Fibroblast of lung (primary cell): ENCODE measurements around the gene ERBB4.

ENCODE experiments used
- EZH2 ChIP-seq: IDR thresholded peaks from 2 replicates; pipeline ENCODE4 v1.5.1; 2012; ENCODE audit warnings: low read length, control low read depth, mild to moderate bottlenecking; ENCODE audit errors: missing control alignments
- TF ChIP-seq, protein P1 (sequence below), 2 donors: IDR thresholded peaks in 1 of 2; conservative IDR thresholded peaks in 1 of 2; 1 replicate in 1 of 2; 2 replicates in 1 of 2; pipeline ENCODE4 v1.5.1; 2011 to 2012; ENCODE audit warnings: low read length in 2 of 2, control low read depth in 1 of 2, inconsistent platforms in 1 of 2, low read depth in 1 of 2, mild to moderate bottlenecking in 1 of 2

DNA sequence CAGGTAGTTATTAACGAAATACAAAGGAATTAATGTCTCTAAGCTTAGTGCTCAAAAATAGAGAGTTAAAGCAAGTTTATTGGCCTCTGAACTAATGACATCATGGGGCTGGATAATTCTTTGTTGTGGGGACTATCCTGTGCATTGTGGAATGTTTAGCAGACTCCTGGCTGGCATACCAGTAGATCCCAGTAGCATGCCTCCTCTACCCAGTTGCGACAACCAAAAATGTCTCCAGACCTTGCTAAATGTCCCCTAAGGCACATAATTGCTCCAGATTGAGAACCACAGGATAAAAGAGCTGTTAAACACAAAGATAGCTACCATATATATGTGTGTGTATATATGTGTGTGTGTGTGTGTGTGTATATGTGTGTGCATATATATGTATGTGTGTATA, 194.5 kb downstream of the ERBB4 start:
- TF ChIP-seq, protein P1, sequence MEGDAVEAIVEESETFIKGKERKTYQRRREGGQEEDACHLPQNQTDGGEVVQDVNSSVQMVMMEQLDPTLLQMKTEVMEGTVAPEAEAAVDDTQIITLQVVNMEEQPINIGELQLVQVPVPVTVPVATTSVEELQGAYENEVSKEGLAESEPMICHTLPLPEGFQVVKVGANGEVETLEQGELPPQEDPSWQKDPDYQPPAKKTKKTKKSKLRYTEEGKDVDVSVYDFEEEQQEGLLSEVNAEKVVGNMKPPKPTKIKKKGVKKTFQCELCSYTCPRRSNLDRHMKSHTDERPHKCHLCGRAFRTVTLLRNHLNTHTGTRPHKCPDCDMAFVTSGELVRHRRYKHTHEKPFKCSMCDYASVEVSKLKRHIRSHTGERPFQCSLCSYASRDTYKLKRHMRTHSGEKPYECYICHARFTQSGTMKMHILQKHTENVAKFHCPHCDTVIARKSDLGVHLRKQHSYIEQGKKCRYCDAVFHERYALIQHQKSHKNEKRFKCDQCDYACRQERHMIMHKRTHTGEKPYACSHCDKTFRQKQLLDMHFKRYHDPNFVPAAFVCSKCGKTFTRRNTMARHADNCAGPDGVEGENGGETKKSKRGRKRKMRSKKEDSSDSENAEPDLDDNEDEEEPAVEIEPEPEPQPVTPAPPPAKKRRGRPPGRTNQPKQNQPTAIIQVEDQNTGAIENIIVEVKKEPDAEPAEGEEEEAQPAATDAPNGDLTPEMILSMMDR (conservative IDR thresholded peaks at IDR 0.05 in 1 of 2, IDR thresholded peaks at IDR 0.05 in 1 of 2; ENCODE audit: low read depth in 1 of 2, low read length in 2 of 2): no peak
- TF ChIP-seq EZH2: no peak
